ENCODE measurements around the gene PSENEN. TPM values are rescaled to one million over a fixed set of nuclear protein-coding genes. Genes with fewer than 3 reads are reported as not detected.

Gene PSENEN
- 81.4 and 83.8 TPM in 2 replicates for total RNA-seq
- long read RNA-seq, transcript PSENEN-202 (4 exons, 1,661 nt): major isoform, 6 of 11 reads
- long read RNA-seq, partial matches to known transcripts: 4 of 11 reads
- long read RNA-seq, other reads (novel, unspliced or antisense): 0 of 11 reads

- DNase-seq (ENCODE audit: low spot score, unreplicated experiment): peak; percentile 93
- peaks cover 32% of the 10 kb centered on the region for H3K4me1 Mint-ChIP-seq (ENCODE audit: low read depth)
- peaks cover 3% of the 10 kb centered on the region for H3K36me3 Mint-ChIP-seq (ENCODE audit: insufficient read depth)
- H3K9me3 Mint-ChIP-seq (ENCODE audit: low read depth): no peaks in the 10 kb centered on the region
- peak within 1 kb of the TSS; percentile 100 for H3K27ac Mint-ChIP-seq
- TF ChIP-seq CTCF (IDR thresholded peaks at IDR 0.05; ENCODE audit: unreplicated experiment): no peak
- H3K27me3 Mint-ChIP-seq: no peaks in the 10 kb centered on the region
- H3K4me3 Mint-ChIP-seq (ENCODE audit: low read depth): peak within 1 kb of the TSS; percentile 98
Measured at GRCh38 chr19:35745328-35746086, at the start of gene PSENEN, which contains the start of gene U2AF1L4. Gene PSENEN (plus strand): TSS chr19:35745651. CDS start chr19:35745931, 280 bp downstream. Gene U2AF1L4 (minus strand): TSS chr19:35745418. CDS start chr19:35745391, 27 bp downstream.

GRCh38 chr19:35695895-35696422, 49.5 kb upstream of the PSENEN start:
- TF ChIP-seq CTCF (IDR thresholded peaks at IDR 0.05; ENCODE audit: unreplicated experiment): no peak

GRCh38 chr19:35696835-35697234, 48.6 kb upstream of the PSENEN start:
- H3K36me3 Mint-ChIP-seq (ENCODE audit: insufficient read depth): no peaks in the 10 kb centered on the region
- H3K27ac Mint-ChIP-seq: no peak overlapping the region
- H3K27me3 Mint-ChIP-seq: peaks cover 3% of the 10 kb centered on the region
- TF ChIP-seq CTCF (IDR thresholded peaks at IDR 0.05; ENCODE audit: unreplicated experiment): no peak
- DNase-seq (ENCODE audit: low spot score, unreplicated experiment): no peak
- no peak overlapping the region for H3K4me3 Mint-ChIP-seq (ENCODE audit: low read depth)
- no peaks in the 10 kb centered on the region for H3K9me3 Mint-ChIP-seq (ENCODE audit: low read depth)
- H3K4me1 Mint-ChIP-seq (ENCODE audit: low read depth): no peaks in the 10 kb centered on the region

More at GRCh38 chr19:35695895-35696422, 49.5 kb upstream of the PSENEN start:
- Mint-ChIP-seq H3K4me3 (ENCODE audit: low read depth) (no peak overlapping the region), H3K27me3 (peaks cover 3% of the 10 kb centered on the region), H3K36me3 (ENCODE audit: insufficient read depth) (no peaks in the 10 kb centered on the region), H3K4me1 (ENCODE audit: low read depth) (no peaks in the 10 kb centered on the region), H3K9me3 (ENCODE audit: low read depth) (no peaks in the 10 kb centered on the region), H3K27ac (no peak overlapping the region)
- DNase-seq (ENCODE audit: low spot score, unreplicated experiment): no peak

- Mint-ChIP-seq H3K27ac (peak overlapping the region; percentile 92), H3K9me3 (ENCODE audit: low read depth) (no peaks in the 10 kb centered on the region), H3K4me3 (ENCODE audit: low read depth) (peak overlapping the region; percentile 82), H3K36me3 (ENCODE audit: insufficient read depth) (no peaks in the 10 kb centered on the region), H3K27me3 (peaks cover 14% of the 10 kb centered on the region), H3K4me1 (ENCODE audit: low read depth) (peaks cover 2% of the 10 kb centered on the region)
- no peak for TF ChIP-seq CTCF (IDR thresholded peaks at IDR 0.05; ENCODE audit: unreplicated experiment)
- DNase-seq (ENCODE audit: low spot score, unreplicated experiment): peak; percentile 82
Measured at GRCh38 chr19:35702223-35703012, 43.0 kb upstream of the PSENEN start.

GRCh38 chr19:35703343-35703742, 42.1 kb upstream of the PSENEN start:
- no peaks in the 10 kb centered on the region for H3K9me3 Mint-ChIP-seq (ENCODE audit: low read depth)

More at GRCh38 chr19:35703343-35703742, 42.1 kb upstream of the PSENEN start:
- Mint-ChIP-seq H3K27ac (no peak overlapping the region), H3K4me3 (ENCODE audit: low read depth) (no peak overlapping the region), H3K4me1 (ENCODE audit: low read depth) (peaks cover 2% of the 10 kb centered on the region), H3K27me3 (peaks cover 14% of the 10 kb centered on the region), H3K36me3 (ENCODE audit: insufficient read depth) (no peaks in the 10 kb centered on the region)
- no peak for DNase-seq (ENCODE audit: low spot score, unreplicated experiment)
- no peak for TF ChIP-seq CTCF (IDR thresholded peaks at IDR 0.05; ENCODE audit: unreplicated experiment)
